Lower leg skin (tissue), 4 donors: ENCODE results near the gene NUP107. TPM values are rescaled to one million over a fixed set of nuclear protein-coding genes. Genes with fewer than 3 reads are reported as not detected.

Experiments used
- DNase-seq, 2 donors: peaks; one replicate each; pipeline ENCODE4 v3.0.0-alpha.2; 2019; ENCODE audit warnings: low spot score in 2 of 2
- H3K4me3 ChIP-seq: fragments of 200-600 bp; sonication (generic); 2 replicates; pipeline ENCODE4 v1.5.1; 2017; ENCODE audit warnings: mild to moderate bottlenecking, low read depth; ENCODE audit not compliant: poor library complexity, severe bottlenecking
- CTCF ChIP-seq, 3 donors: fragments of 450-650 bp; IDR thresholded peaks; one replicate each; pipeline ENCODE4 v1.5.1; 2016; ENCODE audit warnings: antibody characterized with exemption in 3 of 3, mild to moderate bottlenecking in 3 of 3, moderate library complexity in 2 of 3
- POLR2A ChIP-seq, 2 donors: fragments of 450-650 bp; IDR thresholded peaks; one replicate each; pipeline ENCODE4 v1.6.1; 2016 to 2017; ENCODE audit warnings: antibody characterized with exemption in 2 of 2, mild to moderate bottlenecking in 1 of 2, moderate library complexity in 1 of 2
- WGBS, 2 donors: methylation state at CpG; one replicate each; pipeline ENCODE4 v1.1.5; 2018; 5-methylcytosine and 5-hydroxymethylcytosine counted together
- intact Hi-C: fragments of 100-400 bp; cut with DNase I; formaldehyde crosslinking; loops from one replicate; pipeline ENCODE4 v1.15.0; 2023; ENCODE audit warnings: low total_unique reads
- total RNA-seq, 4 donors: library from RNA; depleted of rRNA; stranded (reverse); fragments of >200 nt; gene quantifications; one replicate each; pipeline ENCODE4 v1.1.0, GENCODE V29; 2016

The NUP107 gene
- total RNA-seq, 4 donors from 2014 or later, result 19.3 to 41.7 (median 31.9) TPM

- no peak for TF ChIP-seq POLR2A (IDR thresholded peaks at IDR 0.05)
- no peak for TF ChIP-seq CTCF (IDR thresholded peaks at IDR 0.05)
- WGBS, 2 donors, result 80 to 82% methylated on average over 2 of the region's 2 CpGs
- intact Hi-C loops, result no loop called here
- DNase-seq, result no peak
- H3K4me3 ChIP-seq, result no peak overlapping the region
Measured at GRCh38 chr12:68786929-68787328, 100.2 kb downstream of the NUP107 start.

GRCh38 chr12:68788554-68789143, 101.9 kb downstream of the NUP107 start:
- peak in 1 of 2 donors; percentile 3 for DNase-seq
- TF ChIP-seq CTCF (IDR thresholded peaks at IDR 0.05) (no peak), POLR2A (IDR thresholded peaks at IDR 0.05) (no peak)
- 91 to 97% methylated on average over 3 of the region's 3 CpGs for WGBS, 2 donors
- no peak overlapping the region for H3K4me3 ChIP-seq
- intact Hi-C loops, result no loop called here

GRCh38 chr12:68789144-68789878, 102.5 kb downstream of the NUP107 start:
- TF ChIP-seq CTCF (IDR thresholded peaks at IDR 0.05) (no peak), POLR2A (IDR thresholded peaks at IDR 0.05) (no peak)
- peak in 1 of 2 donors; percentile 49 for DNase-seq
- no peak overlapping the region for H3K4me3 ChIP-seq
- 94 to 95% methylated on average over 14 of the region's 14 CpGs for WGBS, 2 donors
- intact Hi-C loops, result no loop called here

GRCh38 chr12:68790081-68790951, 103.5 kb downstream of the NUP107 start:
- intact Hi-C loops, result no loop called here
- WGBS, 2 donors, result 95% methylated on average over 13 of the region's 13 CpGs
- TF ChIP-seq POLR2A (IDR thresholded peaks at IDR 0.05), result no peak
- no peak for TF ChIP-seq CTCF (IDR thresholded peaks at IDR 0.05)
- no peak overlapping the region for H3K4me3 ChIP-seq
- peak in 1 of 2 donors; percentile 73 for DNase-seq

- 63 to 67% methylated on average over 3 of the region's 3 CpGs for WGBS, 2 donors
- no peak overlapping the region for H3K4me3 ChIP-seq
- DNase-seq, result no peak
- intact Hi-C loops, result no loop called here
- TF ChIP-seq POLR2A (IDR thresholded peaks at IDR 0.05) (no peak), CTCF (IDR thresholded peaks at IDR 0.05) (no peak)
Measured at GRCh38 chr12:68790952-68791234, 104.1 kb downstream of the NUP107 start.
